PC-9 (cell line): ENCODE data around the gene NTF4.
"Not testable (repeated sequence)": the region's sequence is repeated elsewhere in the genome, so short reads cannot be mapped to it uniquely, and the experiment has no call there.

ENCODE experiments used
- EZH2 ChIP-seq: fragments of 200-600 bp; sonication (generic); IDR thresholded peaks from 2 replicates; pipeline ENCODE4 v1.8.0; 2017; ENCODE audit warnings: antibody characterized with exemption, low read depth
- TF ChIP-seq, protein P1 (sequence below): fragments of 200-600 bp; sonication (generic); conservative IDR thresholded peaks from 2 replicates; pipeline ENCODE4 v1.6.1; 2017; ENCODE audit warnings: mixed run types, antibody characterized with exemption, mild to moderate bottlenecking, moderate library complexity

GRCh38 chr19:49028686-49029085 lies 35.9 kb downstream of the NTF4 start:
- TF ChIP-seq EZH2 = not testable (repeated sequence)
- TF ChIP-seq, protein P1, sequence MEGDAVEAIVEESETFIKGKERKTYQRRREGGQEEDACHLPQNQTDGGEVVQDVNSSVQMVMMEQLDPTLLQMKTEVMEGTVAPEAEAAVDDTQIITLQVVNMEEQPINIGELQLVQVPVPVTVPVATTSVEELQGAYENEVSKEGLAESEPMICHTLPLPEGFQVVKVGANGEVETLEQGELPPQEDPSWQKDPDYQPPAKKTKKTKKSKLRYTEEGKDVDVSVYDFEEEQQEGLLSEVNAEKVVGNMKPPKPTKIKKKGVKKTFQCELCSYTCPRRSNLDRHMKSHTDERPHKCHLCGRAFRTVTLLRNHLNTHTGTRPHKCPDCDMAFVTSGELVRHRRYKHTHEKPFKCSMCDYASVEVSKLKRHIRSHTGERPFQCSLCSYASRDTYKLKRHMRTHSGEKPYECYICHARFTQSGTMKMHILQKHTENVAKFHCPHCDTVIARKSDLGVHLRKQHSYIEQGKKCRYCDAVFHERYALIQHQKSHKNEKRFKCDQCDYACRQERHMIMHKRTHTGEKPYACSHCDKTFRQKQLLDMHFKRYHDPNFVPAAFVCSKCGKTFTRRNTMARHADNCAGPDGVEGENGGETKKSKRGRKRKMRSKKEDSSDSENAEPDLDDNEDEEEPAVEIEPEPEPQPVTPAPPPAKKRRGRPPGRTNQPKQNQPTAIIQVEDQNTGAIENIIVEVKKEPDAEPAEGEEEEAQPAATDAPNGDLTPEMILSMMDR = not testable (repeated sequence)
